ENCODE results near the gene BTBD6. TPM values are rescaled to one million over a fixed set of nuclear protein-coding genes. Genes with fewer than 3 reads are reported as not detected.

Gene BTBD6
- total RNA-seq, 4 donors from 2014 or later = 56.1 to 72.5 (median 69.4) TPM

- no peak overlapping the region for H3K4me3 ChIP-seq
- no peak overlapping the region for H3K27ac ChIP-seq (replicated peaks in 1 of 4)
- no peaks in the 10 kb centered on the region for H3K9me3 ChIP-seq
- DNase-seq (ENCODE audit: extremely low spot score) = no peak
- H3K27me3 ChIP-seq = no peaks in the 10 kb centered on the region
- H3K36me3 ChIP-seq = peaks cover 40 to 88% (median 87%) of the 10 kb centered on the region in 4 donors
- intact Hi-C loops (cut with DNase I) = no loop called here
- WGBS = 94% methylated on average over 25 of the region's 30 CpGs
- peaks cover 7 to 21% (median 14%) of the 10 kb centered on the region in 4 donors for H3K4me1 ChIP-seq
- TF ChIP-seq CTCF (IDR thresholded peaks at IDR 0.05) (no peak), EP300 (IDR thresholded peaks at IDR 0.05) (no peak), POLR2AphosphoS5 (IDR thresholded peaks at IDR 0.05) (no peak), POLR2A (IDR thresholded peaks at IDR 0.05; ENCODE audit: low read depth) (no peak)
These were observed 31.7 kb upstream of the BTBD6 start for GRCh38 chr14:105216490-105217247.

GRCh38 chr14:105217774-105218173, 30.6 kb upstream of the BTBD6 start:
- H3K36me3 ChIP-seq = peaks cover 41 to 83% (median 79%) of the 10 kb centered on the region in 4 donors
- 90% methylated on average over 4 of the region's 11 CpGs for WGBS
- H3K27ac ChIP-seq (replicated peaks in 1 of 4) = no peak overlapping the region
- H3K4me1 ChIP-seq = peaks cover 7 to 21% (median 14%) of the 10 kb centered on the region in 4 donors
- H3K4me3 ChIP-seq = no peak overlapping the region
- intact Hi-C loops (cut with DNase I) = no loop called here
- no peak for DNase-seq (ENCODE audit: extremely low spot score)
- H3K27me3 ChIP-seq = no peaks in the 10 kb centered on the region
- no peak for TF ChIP-seq POLR2AphosphoS5 (IDR thresholded peaks at IDR 0.05)
- no peak for TF ChIP-seq POLR2A (IDR thresholded peaks at IDR 0.05; ENCODE audit: low read depth)
- no peak for TF ChIP-seq CTCF (IDR thresholded peaks at IDR 0.05)
- no peak for TF ChIP-seq EP300 (IDR thresholded peaks at IDR 0.05)
- H3K9me3 ChIP-seq = no peaks in the 10 kb centered on the region

- peaks cover 41 to 84% (median 79%) of the 10 kb centered on the region in 4 donors for H3K36me3 ChIP-seq
- no peak overlapping the region for H3K4me3 ChIP-seq
- TF ChIP-seq EP300 (IDR thresholded peaks at IDR 0.05) (no peak), POLR2AphosphoS5 (IDR thresholded peaks at IDR 0.05) (no peak), CTCF (IDR thresholded peaks at IDR 0.05) (no peak), POLR2A (IDR thresholded peaks at IDR 0.05; ENCODE audit: low read depth) (no peak)
- no peak overlapping the region for H3K27ac ChIP-seq (replicated peaks in 1 of 4)
- H3K27me3 ChIP-seq = no peaks in the 10 kb centered on the region
- intact Hi-C loops (cut with DNase I) = no loop called here
- DNase-seq (ENCODE audit: extremely low spot score) = no peak
- peaks cover 7 to 21% (median 13%) of the 10 kb centered on the region in 4 donors for H3K4me1 ChIP-seq
- no peaks in the 10 kb centered on the region for H3K9me3 ChIP-seq
- WGBS = 84% methylated on average over 10 of the region's 19 CpGs
These were observed 29.7 kb upstream of the BTBD6 start for GRCh38 chr14:105218611-105219010.

GRCh38 chr14:105219043-105219612, 29.2 kb upstream of the BTBD6 start:
- no peak for DNase-seq (ENCODE audit: extremely low spot score)
- no peak overlapping the region for H3K27ac ChIP-seq (replicated peaks in 1 of 4)
- peaks cover 41 to 84% (median 78%) of the 10 kb centered on the region in 4 donors for H3K36me3 ChIP-seq
- H3K4me3 ChIP-seq = no peak overlapping the region
- TF ChIP-seq POLR2AphosphoS5 (IDR thresholded peaks at IDR 0.05) (no peak), POLR2A (IDR thresholded peaks at IDR 0.05; ENCODE audit: low read depth) (no peak), CTCF (IDR thresholded peaks at IDR 0.05) (no peak), EP300 (IDR thresholded peaks at IDR 0.05) (no peak)
- 89% methylated on average over 16 of the region's 29 CpGs for whole genome bisulfite sequencing
- H3K27me3 ChIP-seq = no peaks in the 10 kb centered on the region
- no peaks in the 10 kb centered on the region for H3K9me3 ChIP-seq
- H3K4me1 ChIP-seq = peaks cover 7 to 21% (median 11%) of the 10 kb centered on the region in 4 donors
- intact Hi-C loops (cut with DNase I) = no loop called here

All from esophagus muscularis mucosa (tissue), 4 donors.